Left lung (tissue), 10 donors: ENCODE data around the gene AQP4. TPM values are rescaled to one million over a fixed set of nuclear protein-coding genes. Genes with fewer than 3 reads are reported as not detected.

Experiments used
- ATAC-seq: fragments of 200-7000 bp; cut with Tn5 transposase; one replicate; pipeline ENCODE4 v1.9.1; 2020; ENCODE audit warnings: moderate library complexity
- DNase-seq, 4 donors: peaks; one replicate each; pipeline ENCODE4 v3.0.0-alpha.2; 2013 to 2020
- H3K27ac ChIP-seq, 2 donors: fragments of 200-600 bp; sonication (generic) in 1 of 2; one replicate each; pipeline versions ENCODE4 v1.5.0 to v1.8.0; 2020 to 2021
- H3K27me3 ChIP-seq, 2 donors: fragments of 200-600 bp; sonication (generic) in 1 of 2; one replicate each; pipeline versions ENCODE4 v1.5.0 to v1.8.0; 2020 to 2021
- H3K36me3 ChIP-seq, 2 donors: fragments of 200-600 bp; sonication (generic) in 1 of 2; one replicate each; pipeline versions ENCODE4 v1.5.0 to v1.8.0; 2020 to 2021
- H3K4me1 ChIP-seq, 2 donors: fragments of 200-600 bp; one replicate each; pipeline ENCODE4 v1.8.0; 2021
- H3K4me3 ChIP-seq, 2 donors: fragments of 200-600 bp; sonication (generic) in 1 of 2; one replicate each; pipeline versions ENCODE4 v1.5.0 to v1.8.0; 2020 to 2021; ENCODE audit warnings: mild to moderate bottlenecking in 1 of 2
- H3K9me3 ChIP-seq, 2 donors: fragments of 200-600 bp; sonication (generic) in 1 of 2; one replicate each; pipeline versions ENCODE4 v1.5.0 to v1.8.0; 2020 to 2021
- intact Hi-C, 2 donors: fragments of 100-400 bp; cut with DNase I; formaldehyde crosslinking; loops; one replicate each; pipeline versions ENCODE4 v1.11.2 to v1.14.2; 2022
- polyA plus RNA-seq, 6 donors: library from polyadenylated mRNA; unstranded; fragments of 120-200 nt; gene quantifications; one replicate each; pipeline ENCODE4 v1.2.1, GENCODE V29; 2013; ENCODE audit not compliant: insufficient read length in 6 of 6
- total RNA-seq, 2 donors: library from RNA; stranded (reverse); fragmentation: NEBNext Ultra II Directional; extraction: Animal tissue kit (Norgen Biotek cat#: 25700); gene quantifications; one replicate each; pipeline ENCODE4 v1.2.1, GENCODE V29; 2021
- TF ChIP-seq, protein P1 (sequence below), 2 donors: fragments of 200-600 bp; sonication (generic) in 1 of 2; IDR thresholded peaks; one replicate each; pipeline versions ENCODE4 v1.5.0 to v1.8.0; 2021; ENCODE audit warnings: antibody characterized with exemption in 2 of 2
- donor health status: DM: no; HTN: yes; CAD: no.
- donor health status: DM: no; HTN: no; CAD: no.

Gene AQP4
- total and polyA plus RNA-seq, 8 donors, result 37.2 to 453 (median 75.2) TPM

DNA sequence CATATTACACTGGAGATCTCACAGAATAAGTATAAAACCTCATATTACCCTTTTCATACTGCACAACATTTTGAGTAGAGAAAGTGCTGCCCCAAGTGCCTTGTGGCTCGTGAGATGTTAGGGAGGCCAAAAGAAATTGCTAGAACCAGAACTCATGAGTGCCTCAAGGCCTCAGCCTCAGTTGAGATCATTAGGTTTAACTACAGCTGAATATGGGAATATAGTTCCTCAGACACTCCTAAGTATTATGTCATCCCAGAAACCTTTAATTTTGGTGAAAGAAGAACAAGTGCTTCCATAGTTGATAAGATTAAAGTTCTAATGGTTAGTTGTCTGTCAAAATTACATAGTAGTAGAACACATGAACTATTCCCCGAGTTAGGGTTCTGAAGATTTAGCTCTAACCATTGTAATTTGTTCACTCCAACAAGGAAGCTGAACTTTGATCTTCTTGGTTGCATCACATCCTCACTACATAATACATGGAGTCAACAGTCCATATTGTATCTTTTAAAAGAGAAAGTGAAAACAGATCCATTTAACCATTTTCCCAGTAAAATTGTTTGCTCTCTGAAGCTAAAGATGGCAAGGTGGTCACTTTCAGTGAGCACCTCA, 9.6 kb upstream of the AQP4 start:
- DNase-seq, result no peak
- ATAC-seq, result no peak
- H3K36me3 ChIP-seq, result no peaks in the 10 kb centered on the region
- no peaks in the 10 kb centered on the region for H3K4me1 ChIP-seq
- no peak overlapping the region for H3K27ac ChIP-seq
- TF ChIP-seq, protein P1, sequence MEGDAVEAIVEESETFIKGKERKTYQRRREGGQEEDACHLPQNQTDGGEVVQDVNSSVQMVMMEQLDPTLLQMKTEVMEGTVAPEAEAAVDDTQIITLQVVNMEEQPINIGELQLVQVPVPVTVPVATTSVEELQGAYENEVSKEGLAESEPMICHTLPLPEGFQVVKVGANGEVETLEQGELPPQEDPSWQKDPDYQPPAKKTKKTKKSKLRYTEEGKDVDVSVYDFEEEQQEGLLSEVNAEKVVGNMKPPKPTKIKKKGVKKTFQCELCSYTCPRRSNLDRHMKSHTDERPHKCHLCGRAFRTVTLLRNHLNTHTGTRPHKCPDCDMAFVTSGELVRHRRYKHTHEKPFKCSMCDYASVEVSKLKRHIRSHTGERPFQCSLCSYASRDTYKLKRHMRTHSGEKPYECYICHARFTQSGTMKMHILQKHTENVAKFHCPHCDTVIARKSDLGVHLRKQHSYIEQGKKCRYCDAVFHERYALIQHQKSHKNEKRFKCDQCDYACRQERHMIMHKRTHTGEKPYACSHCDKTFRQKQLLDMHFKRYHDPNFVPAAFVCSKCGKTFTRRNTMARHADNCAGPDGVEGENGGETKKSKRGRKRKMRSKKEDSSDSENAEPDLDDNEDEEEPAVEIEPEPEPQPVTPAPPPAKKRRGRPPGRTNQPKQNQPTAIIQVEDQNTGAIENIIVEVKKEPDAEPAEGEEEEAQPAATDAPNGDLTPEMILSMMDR (IDR thresholded peaks at IDR 0.05), result no peak
- H3K27me3 ChIP-seq, result no peaks in the 10 kb centered on the region
- intact Hi-C loops, result no loop called here
- H3K9me3 ChIP-seq, result no peaks in the 10 kb centered on the region
- H3K4me3 ChIP-seq, result no peak overlapping the region

DNA sequence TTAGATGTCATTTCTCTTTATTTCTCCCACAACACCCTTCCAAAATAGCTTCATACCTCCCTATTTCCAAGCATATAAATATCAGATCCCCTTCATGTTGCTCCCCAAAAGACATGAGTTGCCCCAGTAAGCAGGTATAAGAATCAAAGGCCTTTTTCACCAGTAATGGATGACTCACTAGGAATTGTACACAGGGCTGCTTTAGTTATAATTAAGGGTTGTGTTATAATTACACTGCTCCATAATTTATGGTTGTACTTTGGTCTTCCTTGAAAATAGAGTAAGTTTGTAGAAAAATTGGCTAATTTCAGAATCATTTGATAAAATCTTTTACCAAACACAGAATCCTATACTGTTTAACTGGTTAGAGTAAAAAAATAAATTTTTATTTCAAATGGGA, 8.8 kb upstream of the AQP4 start:
- Histone ChIP-seq H3K4me3 (no peak overlapping the region), H3K9me3 (no peaks in the 10 kb centered on the region), H3K36me3 (no peaks in the 10 kb centered on the region), H3K4me1 (peaks cover 0 to under 1% of the 10 kb centered on the region in 2 donors), H3K27me3 (no peaks in the 10 kb centered on the region), H3K27ac (no peak overlapping the region)
- TF ChIP-seq, protein P1 (IDR thresholded peaks at IDR 0.05), result no peak
- intact Hi-C loops, result no loop called here
- ATAC-seq (no peak), DNase-seq (no peak)

DNA sequence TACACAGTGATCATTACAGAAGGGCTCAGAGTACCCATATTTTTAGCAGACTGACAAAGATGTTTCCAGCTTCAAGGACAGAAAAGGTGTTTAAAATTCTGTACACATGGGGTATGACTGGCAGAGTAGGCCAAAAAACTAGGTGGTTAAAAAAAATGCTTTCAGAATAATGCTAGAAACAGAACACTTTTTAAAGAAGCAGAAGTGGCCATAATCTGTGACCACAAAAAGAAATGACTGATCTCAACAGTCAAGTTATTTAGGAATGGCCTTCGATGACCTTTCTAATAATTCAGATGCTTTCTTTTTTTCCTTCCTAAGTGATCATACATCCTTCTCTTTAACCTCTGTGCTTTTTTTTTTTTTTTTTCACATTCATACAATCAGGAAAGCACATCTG, 4.1 kb upstream of the AQP4 start:
- Histone ChIP-seq H3K27me3 (peaks cover 0 to 18% of the 10 kb centered on the region in 2 donors), H3K4me1 (peaks cover 3 to 4% of the 10 kb centered on the region in 2 donors), H3K27ac (no peak overlapping the region), H3K36me3 (no peaks in the 10 kb centered on the region), H3K9me3 (no peaks in the 10 kb centered on the region), H3K4me3 (no peak overlapping the region)
- no peak for ATAC-seq
- no peak for DNase-seq
- intact Hi-C loops, result no loop called here
- TF ChIP-seq, protein P1 (IDR thresholded peaks at IDR 0.05), result no peak

DNA sequence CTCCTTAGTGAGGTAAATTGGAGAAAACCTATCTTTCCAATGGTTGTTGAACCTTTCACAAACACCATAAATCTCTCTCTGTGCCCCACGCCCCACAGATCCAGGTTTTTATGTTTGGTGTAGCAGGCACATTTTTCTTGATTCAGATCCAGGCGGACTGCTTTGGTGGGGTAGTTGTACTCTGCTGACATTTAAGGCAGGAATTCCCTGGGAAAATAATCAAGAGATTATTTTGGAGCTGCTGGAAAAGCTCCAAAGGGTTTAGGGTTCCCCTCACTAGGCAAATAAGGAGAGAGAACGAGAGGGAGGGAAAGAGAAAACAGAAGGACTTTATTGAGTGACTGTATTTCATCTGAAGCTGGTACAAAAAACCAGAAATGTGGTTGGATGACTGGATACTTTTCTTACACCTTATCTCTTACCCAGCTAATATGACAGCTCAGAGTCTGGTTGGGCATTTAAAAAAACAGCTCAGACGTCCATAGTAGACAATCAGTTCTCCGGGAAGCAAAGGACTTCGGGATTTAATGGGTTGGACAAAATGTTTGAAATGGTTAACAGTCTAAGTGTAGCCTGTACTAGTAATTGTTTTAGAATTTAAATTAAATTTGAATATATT, 3.6 kb upstream of the AQP4 start:
- no peak for DNase-seq
- Histone ChIP-seq H3K4me1 (peaks cover 3 to 4% of the 10 kb centered on the region in 2 donors), H3K27me3 (peaks cover 0 to 24% of the 10 kb centered on the region in 2 donors), H3K36me3 (no peaks in the 10 kb centered on the region), H3K4me3 (no peak overlapping the region), H3K9me3 (no peaks in the 10 kb centered on the region), H3K27ac (peak overlapping the region in 1 of 2 donors; percentile 35)
- TF ChIP-seq, protein P1 (IDR thresholded peaks at IDR 0.05), result no peak
- no peak for ATAC-seq
- intact Hi-C loops, result no loop called here

DNA sequence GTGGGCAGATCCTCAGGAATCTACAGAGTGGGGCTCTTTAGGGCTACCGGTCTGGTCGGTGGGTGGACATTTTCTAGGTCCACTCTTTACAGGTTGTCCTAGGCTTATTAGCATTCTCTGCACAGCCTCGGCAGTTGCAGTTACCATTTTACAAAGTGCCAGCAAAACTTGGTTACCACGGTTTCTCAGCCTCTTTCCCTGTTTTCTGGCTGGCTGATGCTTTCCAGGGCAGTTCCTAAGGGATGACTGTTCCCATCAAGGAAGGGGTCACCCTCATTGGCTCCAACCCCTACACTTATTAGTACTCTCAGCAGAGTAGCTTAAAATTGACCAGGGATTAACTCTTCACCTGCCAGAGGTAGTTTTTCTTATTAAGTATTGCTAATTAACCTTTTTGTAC, 2.0 kb upstream of the AQP4 start:
- Histone ChIP-seq H3K4me3 (no peak overlapping the region), H3K27me3 (peaks cover 3 to 40% of the 10 kb centered on the region in 2 donors), H3K36me3 (no peaks in the 10 kb centered on the region), H3K27ac (peak overlapping the region; percentile 34 to 51), H3K9me3 (no peaks in the 10 kb centered on the region), H3K4me1 (peaks cover 3 to 4% of the 10 kb centered on the region in 2 donors)
- TF ChIP-seq, protein P1 (IDR thresholded peaks at IDR 0.05), result no peak
- DNase-seq, result no peak
- intact Hi-C loops, result no loop called here
- no peak for ATAC-seq
